Cardiac fibroblast (primary cell): ENCODE measurements around the gene ZNF787.
A peak's percentile ranks its signal among the peaks of the same experiment; 100 is the strongest.

Experiments used
- DNase-seq, 2 donors: peaks; one replicate each; pipeline versions ENCODE4 v3.0.0 to v3.0.0-alpha.2; 2010; ENCODE audit warnings: low read depth in 2 of 2
- H3K4me3 ChIP-seq, 2 donors: replicated peaks in 1 of 2; 1 replicate in 1 of 2; 2 replicates in 1 of 2; pipeline ENCODE4 v1.5.1; 2011; ENCODE audit warnings: low read depth in 2 of 2, low read length in 2 of 2, mild to moderate bottlenecking in 2 of 2, moderate library complexity in 1 of 2
- TF ChIP-seq, protein P1 (sequence below): IDR thresholded peaks from one replicate; pipeline ENCODE4 v1.5.1; 2011; ENCODE audit warnings: low read depth, mild to moderate bottlenecking, low read length, inconsistent platforms

Gene ZNF787

DNA sequence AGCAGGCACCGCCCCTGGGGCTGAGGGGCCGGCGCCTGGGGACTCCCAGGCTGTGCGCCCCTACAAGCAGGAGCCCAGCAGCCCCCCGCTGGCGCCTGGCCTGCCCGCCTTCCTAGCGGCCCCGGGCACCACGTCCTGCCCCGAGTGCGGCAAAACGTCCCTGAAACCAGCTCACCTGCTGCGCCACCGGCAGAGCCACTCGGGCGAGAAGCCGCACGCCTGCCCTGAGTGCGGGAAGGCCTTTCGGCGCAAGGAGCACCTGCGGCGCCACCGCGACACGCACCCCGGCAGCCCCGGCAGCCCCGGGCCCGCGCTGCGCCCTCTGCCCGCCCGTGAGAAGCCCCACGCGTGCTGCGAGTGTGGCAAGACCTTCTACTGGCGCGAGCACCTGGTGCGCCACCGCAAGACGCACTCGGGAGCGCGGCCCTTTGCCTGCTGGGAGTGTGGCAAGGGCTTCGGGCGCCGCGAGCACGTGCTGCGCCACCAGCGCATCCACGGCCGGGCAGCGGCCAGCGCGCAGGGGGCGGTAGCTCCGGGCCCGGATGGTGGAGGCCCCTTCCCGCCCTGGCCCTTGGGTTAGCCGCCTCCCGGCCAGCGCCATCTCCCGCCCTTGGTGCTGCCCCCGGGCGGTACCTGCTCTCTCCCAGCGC lies 38.7 kb upstream of the ZNF787 start:
- no peak overlapping the region for H3K4me3 ChIP-seq
- TF ChIP-seq, protein P1, sequence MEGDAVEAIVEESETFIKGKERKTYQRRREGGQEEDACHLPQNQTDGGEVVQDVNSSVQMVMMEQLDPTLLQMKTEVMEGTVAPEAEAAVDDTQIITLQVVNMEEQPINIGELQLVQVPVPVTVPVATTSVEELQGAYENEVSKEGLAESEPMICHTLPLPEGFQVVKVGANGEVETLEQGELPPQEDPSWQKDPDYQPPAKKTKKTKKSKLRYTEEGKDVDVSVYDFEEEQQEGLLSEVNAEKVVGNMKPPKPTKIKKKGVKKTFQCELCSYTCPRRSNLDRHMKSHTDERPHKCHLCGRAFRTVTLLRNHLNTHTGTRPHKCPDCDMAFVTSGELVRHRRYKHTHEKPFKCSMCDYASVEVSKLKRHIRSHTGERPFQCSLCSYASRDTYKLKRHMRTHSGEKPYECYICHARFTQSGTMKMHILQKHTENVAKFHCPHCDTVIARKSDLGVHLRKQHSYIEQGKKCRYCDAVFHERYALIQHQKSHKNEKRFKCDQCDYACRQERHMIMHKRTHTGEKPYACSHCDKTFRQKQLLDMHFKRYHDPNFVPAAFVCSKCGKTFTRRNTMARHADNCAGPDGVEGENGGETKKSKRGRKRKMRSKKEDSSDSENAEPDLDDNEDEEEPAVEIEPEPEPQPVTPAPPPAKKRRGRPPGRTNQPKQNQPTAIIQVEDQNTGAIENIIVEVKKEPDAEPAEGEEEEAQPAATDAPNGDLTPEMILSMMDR = no peak
- DNase-seq = no peak

DNA sequence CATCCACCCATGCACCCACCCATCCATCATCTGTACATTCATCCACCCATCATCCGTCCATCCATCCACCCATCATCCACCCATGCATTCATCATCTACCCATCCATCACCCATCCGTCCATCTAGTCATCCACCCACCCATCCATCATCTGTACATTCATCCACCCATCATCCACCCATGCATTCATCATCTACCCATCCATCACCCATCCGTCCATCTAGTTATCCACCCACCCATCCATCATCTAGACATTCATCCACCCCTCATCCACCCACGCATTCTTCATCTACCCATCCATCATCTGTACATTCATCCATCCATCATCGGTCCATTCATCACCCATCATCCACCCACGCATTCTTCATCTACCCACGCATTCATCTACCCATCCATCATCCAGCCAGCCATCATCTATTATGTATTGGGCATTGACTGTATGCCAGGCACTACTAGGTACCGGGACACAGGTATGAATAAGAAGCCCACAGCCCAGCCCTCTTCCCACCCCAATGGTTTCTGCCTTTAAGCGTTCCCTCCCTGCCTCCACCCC lies 38.0 kb upstream of the ZNF787 start:
- TF ChIP-seq, protein P1 = no peak
- no peak for DNase-seq
- no peak overlapping the region for H3K4me3 ChIP-seq

DNA sequence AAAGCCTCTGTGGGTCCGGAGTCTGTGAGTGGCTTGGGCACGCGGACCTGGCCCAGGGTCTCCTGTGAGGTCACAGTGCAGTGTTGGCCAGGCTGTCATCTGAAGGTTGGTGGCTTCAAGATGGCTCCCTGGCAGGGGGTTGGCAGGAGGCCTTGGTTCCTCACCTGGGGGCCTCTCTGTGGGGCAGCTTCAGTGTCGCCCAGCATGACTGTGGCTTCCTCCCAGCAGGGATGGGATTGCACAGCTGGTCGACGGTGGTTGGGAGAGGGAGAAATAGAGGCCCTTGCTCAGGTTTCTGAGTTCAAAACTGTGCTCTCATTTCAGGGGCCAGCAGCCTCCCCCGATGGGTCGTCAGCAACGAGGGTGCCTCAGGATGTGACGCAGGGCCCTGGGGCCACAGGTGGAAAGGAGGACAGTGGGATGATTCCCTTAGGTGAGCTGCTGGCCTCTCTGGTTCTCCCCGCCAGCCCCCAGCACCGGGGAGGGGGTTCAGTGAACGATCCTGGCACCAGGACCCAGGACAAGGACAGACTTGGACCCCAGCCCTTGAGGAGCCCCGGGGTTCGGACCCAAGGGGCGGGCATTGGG lies 37.2 kb upstream of the ZNF787 start:
- TF ChIP-seq, protein P1 = no peak
- H3K4me3 ChIP-seq = no peak overlapping the region
- no peak for DNase-seq

GRCh38 chr19:56156768-56157167 lies 35.7 kb upstream of the ZNF787 start:
- H3K4me3 ChIP-seq = no peak overlapping the region
- TF ChIP-seq, protein P1 = no peak
- DNase-seq = no peak

- H3K4me3 ChIP-seq = no peak overlapping the region
- TF ChIP-seq, protein P1 = peak; percentile 54
- DNase-seq = no peak
Observed at GRCh38 chr19:56155124-56155687, 34.1 kb upstream of the ZNF787 start.

- no peak overlapping the region for H3K4me3 ChIP-seq
- no peak for DNase-seq
- TF ChIP-seq, protein P1 = no peak
Observed at GRCh38 chr19:56153507-56153906, 32.4 kb upstream of the ZNF787 start.
